Measurements from ENCODE around the gene PNMA3. TPM values are rescaled to one million over a fixed set of nuclear protein-coding genes. Genes with fewer than 3 reads are reported as not detected.
"Not testable (repeated sequence)": the region's sequence is repeated elsewhere in the genome, so short reads cannot be mapped to it uniquely, and the experiment has no call there.

Gene PNMA3
- polyA plus RNA-seq, 6 donors from 2014 or later: 0.35 to 0.49 TPM; not detected in 4

DNA sequence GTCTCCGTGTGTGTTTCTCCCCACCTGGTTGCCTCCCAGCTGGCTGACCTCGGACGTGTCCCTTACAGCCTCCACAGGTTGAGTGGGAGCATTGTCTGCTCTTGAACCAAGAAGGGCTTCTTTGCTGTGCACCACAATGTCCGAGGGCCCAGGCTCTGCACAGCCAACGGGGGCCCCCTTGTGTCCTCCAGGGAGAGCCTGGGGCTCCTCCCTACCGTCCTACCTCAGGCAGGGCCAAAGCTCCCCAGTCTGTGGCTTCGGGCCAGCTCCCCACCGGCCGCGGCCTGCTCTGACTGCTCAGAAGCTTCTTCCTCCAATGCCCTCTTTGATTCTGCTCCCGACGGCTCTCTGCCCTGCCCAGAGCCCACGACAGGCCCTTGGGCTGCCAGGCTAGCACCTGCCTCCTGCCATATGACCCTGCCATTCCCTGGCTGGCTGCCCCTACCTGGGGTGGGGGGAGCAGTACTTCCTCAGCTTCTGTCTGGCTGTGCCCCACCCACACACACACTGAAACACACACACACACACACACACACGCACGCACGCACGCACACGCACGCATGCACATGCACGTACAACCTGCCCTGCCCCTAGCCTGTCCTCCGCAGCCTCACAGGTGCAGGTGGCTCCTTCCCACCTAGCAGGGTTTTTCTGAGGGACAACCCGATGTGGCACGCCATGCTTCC lies 27.1 kb downstream of the PNMA3 start:
- H3K27ac Mint-ChIP-seq; H3K36me3 Mint-ChIP-seq; DNase-seq; H3K4me3 Mint-ChIP-seq; H3K9me3 Mint-ChIP-seq; ATAC-seq (ENCODE audit: low read depth in 2 of 2); H3K4me1 Mint-ChIP-seq: not testable (repeated sequence)
- peaks cover 0 to 15% (median 8%) of the 10 kb centered on the region in 3 donors for H3K27me3 Mint-ChIP-seq

DNA sequence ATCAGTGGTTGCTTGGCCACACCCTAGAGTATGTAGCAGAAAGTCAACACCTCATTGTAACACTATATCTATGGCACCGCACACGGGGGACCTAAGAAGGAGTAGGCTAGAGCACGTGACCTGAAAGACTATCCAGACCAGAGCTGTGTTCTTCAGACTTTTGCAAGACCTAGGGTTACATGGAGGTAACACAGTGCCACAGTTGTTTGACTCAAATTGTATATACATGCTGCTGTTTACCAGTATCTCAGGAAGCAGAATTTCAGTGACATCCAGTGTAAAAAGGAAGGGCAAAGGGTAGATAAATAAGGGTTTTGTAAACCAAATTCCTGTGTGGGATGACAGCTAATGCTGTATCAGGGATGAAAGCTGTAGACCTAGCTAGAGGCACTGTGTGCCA lies 46.1 kb downstream of the PNMA3 start:
- no peak overlapping the region for H3K4me3 Mint-ChIP-seq
- H3K27me3 Mint-ChIP-seq: peaks cover 0 to 8% (median 0%) of the 10 kb centered on the region in 3 donors
- peaks cover 6 to 44% (median 18%) of the 10 kb centered on the region in 7 donors for H3K9me3 Mint-ChIP-seq
- no peaks in the 10 kb centered on the region for H3K36me3 Mint-ChIP-seq
- no peak for ATAC-seq (ENCODE audit: low read depth in 2 of 2)
- DNase-seq: no peak
- H3K4me1 Mint-ChIP-seq: peaks cover 0 to 6% (median 3%) of the 10 kb centered on the region in 3 donors
- no peak overlapping the region for H3K27ac Mint-ChIP-seq

DNA sequence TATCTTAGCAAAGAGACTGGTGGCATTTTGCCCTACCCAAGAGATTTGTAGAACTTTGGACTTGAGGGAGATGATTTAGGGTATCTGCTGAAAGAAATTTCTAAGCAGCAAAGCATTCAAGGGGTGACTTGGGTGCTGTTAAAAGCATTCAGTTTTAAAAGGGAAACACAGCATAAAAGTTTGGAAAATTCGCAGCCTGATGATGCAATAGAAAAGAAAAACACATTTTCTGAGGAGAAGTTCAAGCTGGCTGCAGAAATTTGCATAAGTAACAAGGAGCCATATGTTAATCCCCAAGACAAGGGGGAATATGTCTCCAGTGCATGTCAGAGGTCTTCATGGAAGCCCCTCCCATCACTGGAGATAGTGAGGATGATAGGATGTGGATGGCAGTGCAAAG lies 48.7 kb downstream of the PNMA3 start:
- DNase-seq; H3K27me3 Mint-ChIP-seq; H3K27ac Mint-ChIP-seq; ATAC-seq (ENCODE audit: low read depth in 2 of 2); H3K36me3 Mint-ChIP-seq; H3K4me1 Mint-ChIP-seq; H3K4me3 Mint-ChIP-seq: not testable (repeated sequence)
- peaks cover 6 to 44% (median 18%) of the 10 kb centered on the region in 7 donors for H3K9me3 Mint-ChIP-seq

DNA sequence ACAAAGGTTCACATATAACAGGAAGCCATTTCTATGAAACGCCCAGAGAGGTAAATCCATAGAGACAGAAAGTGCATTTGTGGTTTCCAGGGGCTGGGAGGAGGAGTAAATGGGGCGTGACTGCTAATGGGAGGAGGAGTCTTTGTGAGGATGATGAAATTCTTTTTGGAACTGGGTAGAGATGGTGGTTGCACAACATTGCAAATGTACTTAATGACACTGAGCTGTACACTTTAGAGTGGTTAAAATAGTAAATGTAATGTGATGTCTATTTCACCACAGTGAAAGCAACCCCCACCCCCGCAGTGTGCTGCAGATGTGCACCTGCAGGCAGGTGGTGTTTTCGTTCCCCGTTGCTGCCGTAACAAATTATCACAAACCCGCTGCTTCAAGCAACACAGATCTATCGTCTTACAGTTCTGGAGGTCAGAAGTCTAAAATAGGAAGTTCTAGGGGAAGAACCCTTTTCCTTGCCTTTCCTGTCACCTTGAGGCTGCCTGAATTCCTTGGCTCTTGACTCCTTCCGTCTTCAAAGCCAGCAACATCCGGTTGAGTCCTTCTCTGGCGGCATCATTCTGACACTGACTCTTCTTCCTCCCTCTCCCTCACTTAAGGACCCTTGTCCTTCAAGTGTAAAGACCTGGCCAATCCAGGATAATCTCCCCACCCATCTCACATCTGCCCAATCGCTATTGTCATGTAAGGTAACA lies 50.0 kb downstream of the PNMA3 start:
- not testable (repeated sequence) for H3K4me1 Mint-ChIP-seq; H3K27me3 Mint-ChIP-seq; ATAC-seq (ENCODE audit: low read depth in 2 of 2); H3K36me3 Mint-ChIP-seq; H3K27ac Mint-ChIP-seq; DNase-seq; H3K4me3 Mint-ChIP-seq
- peaks cover 6 to 31% (median 17%) of the 10 kb centered on the region in 7 donors for H3K9me3 Mint-ChIP-seq

Other genes with a start within 250 kb of the PNMA3 start
- 10 to 100 TPM; 21.4 to 34.3 (median 26.9) TPM for gene CETN2, start 225.7 kb upstream of the PNMA3 start, polyA plus RNA-seq (ENCODE audit: low read depth in 6 of 6)
- 10 to 100 TPM; 10.8 to 20.0 (median 15.4) TPM for gene NSDHL, start 225.4 kb upstream of the PNMA3 start, polyA plus RNA-seq (ENCODE audit: low read depth in 6 of 6)
- gene ZNF185, start 158.4 kb upstream of the PNMA3 start, polyA plus RNA-seq (ENCODE audit: low read depth in 6 of 6): 1 to 10 TPM in 5 of 6 donors, under 1 TPM in 1; 0.55 to 4.3 (median 2.4) TPM
- under 1 TPM in 3 of 6 donors, not detected in 3; 0.08 to 0.09 (median 0.08) TPM for gene PNMA5, start 62.4 kb upstream of the PNMA3 start, polyA plus RNA-seq (ENCODE audit: low read depth in 6 of 6)
- gene PNMA6A, start 16.0 kb downstream of the PNMA3 start, polyA plus RNA-seq (ENCODE audit: low read depth in 6 of 6): not detected
- gene MAGEA1, start 122.8 kb downstream of the PNMA3 start, polyA plus RNA-seq (ENCODE audit: low read depth in 6 of 6): not detected

All from naive B cell (primary cell).